HEK293T (cell line): ENCODE data around the gene SPAG7.

Experiments
- CTCF ChIA-PET: fragments of 350-600 bp; formaldehyde crosslinking; extraction: SDS; loops from one replicate; lab custom pipeline; 2021; ENCODE audit warnings: antibody characterized with exemption, inconsistent platforms; lab: Yijun Ruan, JAX
- POLR2A ChIA-PET: fragments of 350-600 bp; formaldehyde crosslinking; extraction: SDS; loops from one replicate; lab custom pipeline; 2020; ENCODE audit warnings: antibody characterized with exemption, inconsistent platforms; lab: Yijun Ruan, JAX
- DNase-seq: peaks from one replicate; pipeline ENCODE4 v3.0.0; 2012; ENCODE audit warnings: mixed read lengths; ENCODE audit errors: extremely low spot score
- ARNT ChIP-seq: fragments of 450-650 bp; IDR thresholded peaks from 2 replicates; pipeline ENCODE4 v1.6.1; 2017; ENCODE audit warnings: mild to moderate bottlenecking
- BHLHE40 ChIP-seq: fragments of 450-650 bp; IDR thresholded peaks from 2 replicates; pipeline ENCODE4 v1.6.1; 2016; ENCODE audit warnings: mild to moderate bottlenecking, moderate library complexity, borderline replicate concordance
- CTBP1 ChIP-seq: fragments of 450-650 bp; IDR thresholded peaks from 2 replicates; pipeline ENCODE4 v1.6.1; 2016; ENCODE audit warnings: borderline replicate concordance
- ELF4 ChIP-seq: fragments of 450-650 bp; IDR thresholded peaks from 2 replicates; pipeline ENCODE4 v1.6.1; 2017; ENCODE audit warnings: antibody characterized with exemption
- FOXA1 ChIP-seq: fragments of 450-650 bp; IDR thresholded peaks from 2 replicates; pipeline ENCODE4 v1.6.1; 2016; ENCODE audit warnings: mild to moderate bottlenecking
- FOXK2 ChIP-seq: fragments of 450-650 bp; IDR thresholded peaks from 2 replicates; pipeline ENCODE4 v1.6.1; 2016; ENCODE audit warnings: mild to moderate bottlenecking
- FOXM1 ChIP-seq: fragments of 450-650 bp; IDR thresholded peaks from 2 replicates; pipeline ENCODE4 v1.6.1; 2017; ENCODE audit warnings: mild to moderate bottlenecking, borderline replicate concordance
- HDGF ChIP-seq: fragments of 450-650 bp; IDR thresholded peaks from 2 replicates; pipeline ENCODE4 v1.6.1; 2017; ENCODE audit warnings: antibody characterized with exemption, borderline replicate concordance
- L3MBTL2 ChIP-seq: fragments of 450-650 bp; conservative IDR thresholded peaks from 2 replicates; pipeline ENCODE4 v1.6.1; 2016; ENCODE audit warnings: mild to moderate bottlenecking
- LEF1 ChIP-seq: fragments of 450-650 bp; IDR thresholded peaks from 2 replicates; pipeline ENCODE4 v1.6.1; 2017; ENCODE audit warnings: mild to moderate bottlenecking, borderline replicate concordance
- NFRKB ChIP-seq: fragments of 450-650 bp; IDR thresholded peaks from 2 replicates; pipeline ENCODE4 v1.6.1; 2016; ENCODE audit warnings: mild to moderate bottlenecking, moderate library complexity
- SP1 ChIP-seq: fragments of 450-650 bp; IDR thresholded peaks from 2 replicates; pipeline ENCODE4 v1.6.1; 2017
- SUZ12 ChIP-seq: fragments of 450-650 bp; IDR thresholded peaks from 2 replicates; pipeline ENCODE4 v1.6.1; 2016; ENCODE audit warnings: mild to moderate bottlenecking
- TARDBP ChIP-seq: fragments of 450-650 bp; IDR thresholded peaks from 2 replicates; pipeline ENCODE4 v1.6.1; 2016
- ZNF384 ChIP-seq: fragments of 450-650 bp; IDR thresholded peaks from 2 replicates; pipeline ENCODE4 v1.6.1; 2016
- TF ChIP-seq, protein P1 (sequence below): fragments of 450-650 bp; IDR thresholded peaks from 2 replicates; pipeline ENCODE4 v1.6.1; 2016

Gene SPAG7

GRCh38 chr17:4987767-4988567, 20.4 kb upstream of the SPAG7 start:
- TF ChIP-seq ELF4 (no peak), SUZ12 (no peak), FOXM1 (no peak), ZNF384 (no peak), TARDBP (no peak)
- TF ChIP-seq, protein P1, sequence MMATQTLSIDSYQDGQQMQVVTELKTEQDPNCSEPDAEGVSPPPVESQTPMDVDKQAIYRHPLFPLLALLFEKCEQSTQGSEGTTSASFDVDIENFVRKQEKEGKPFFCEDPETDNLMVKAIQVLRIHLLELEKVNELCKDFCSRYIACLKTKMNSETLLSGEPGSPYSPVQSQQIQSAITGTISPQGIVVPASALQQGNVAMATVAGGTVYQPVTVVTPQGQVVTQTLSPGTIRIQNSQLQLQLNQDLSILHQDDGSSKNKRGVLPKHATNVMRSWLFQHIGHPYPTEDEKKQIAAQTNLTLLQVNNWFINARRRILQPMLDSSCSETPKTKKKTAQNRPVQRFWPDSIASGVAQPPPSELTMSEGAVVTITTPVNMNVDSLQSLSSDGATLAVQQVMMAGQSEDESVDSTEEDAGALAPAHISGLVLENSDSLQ: no peak
- no peak for DNase-seq
- ChIA-PET CTCF (interaction anchor here (0.6 to 1.5 kb wide), 11 partner anchors 17 to 260 kb away, joined by 3 to 8 read pairs (median 3); partner anchors contain the start of gene SPAG7), POLR2A (interaction anchor here (0.6 to 5.1 kb wide), 11 partner anchors 10 to 79 kb away, joined by 3 to 39 read pairs (median 4); partner anchors contain the start of genes INCA1, KIF1C, PFN1 and RNF167)

DNA sequence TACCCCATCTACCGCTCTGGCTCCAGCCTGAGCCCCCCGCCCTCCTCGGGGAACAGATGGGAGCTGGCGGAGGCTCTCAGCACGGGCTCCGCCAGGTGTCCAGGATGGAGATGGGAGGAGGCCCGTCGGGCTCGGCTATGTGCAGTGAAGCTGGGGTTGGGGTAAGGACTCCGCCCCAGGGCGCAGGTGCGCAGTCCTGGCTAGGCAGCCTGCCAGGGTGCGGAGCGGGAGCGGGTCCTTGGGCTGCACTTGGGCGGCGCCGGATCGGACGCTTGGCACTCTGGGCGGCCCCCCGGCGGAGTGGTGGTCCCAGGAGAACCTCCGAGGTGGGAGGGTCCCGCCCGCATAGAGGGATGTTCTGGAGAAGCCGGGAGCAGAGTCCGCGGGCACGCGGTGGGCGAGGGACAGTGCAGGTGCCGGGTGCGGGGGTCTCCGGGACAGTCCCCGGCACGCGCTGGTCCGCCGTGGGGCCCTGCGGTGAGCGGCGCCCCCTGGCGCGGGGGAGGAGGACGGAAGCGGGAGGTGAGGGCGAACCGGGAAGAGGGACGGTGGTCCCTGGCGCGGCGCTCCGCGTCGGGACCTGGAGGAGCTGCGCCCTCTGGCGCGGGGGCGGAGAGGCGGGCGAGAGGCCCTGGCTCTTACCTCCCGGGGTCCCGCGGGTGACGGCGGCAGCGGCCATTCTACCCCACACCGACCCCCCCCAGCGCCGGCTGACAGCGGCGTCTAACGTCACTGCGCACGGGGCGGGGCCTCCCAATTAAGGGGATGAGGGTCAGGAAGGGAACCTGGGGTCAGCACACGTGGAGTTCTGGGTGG, 19.5 kb upstream of the SPAG7 start, which contains the start of gene CAMTA2:
Gene CAMTA2 (minus strand): TSS at position 725 of the 816 bp plus-strand sequence. CDS start 1,453 bp downstream, outside the sequence.
- ChIA-PET POLR2A (interaction anchor here (0.6 to 5.1 kb wide), 16 partner anchors 10 to 78 kb away, joined by 3 to 39 read pairs (median 4); partner anchors contain the start of genes INCA1, KIF1C, PFN1 and RNF167), CTCF (interaction anchor here (0.6 to 1.5 kb wide), 13 partner anchors 16 to 259 kb away, joined by 3 to 8 read pairs (median 3); partner anchors contain the start of genes CHRNE and SPAG7)
- DNase-seq: peak; percentile 79
- TF ChIP-seq L3MBTL2 (peak; percentile 53; the same call in 1 of the 2 replicates), FOXK2 (no peak)

DNA sequence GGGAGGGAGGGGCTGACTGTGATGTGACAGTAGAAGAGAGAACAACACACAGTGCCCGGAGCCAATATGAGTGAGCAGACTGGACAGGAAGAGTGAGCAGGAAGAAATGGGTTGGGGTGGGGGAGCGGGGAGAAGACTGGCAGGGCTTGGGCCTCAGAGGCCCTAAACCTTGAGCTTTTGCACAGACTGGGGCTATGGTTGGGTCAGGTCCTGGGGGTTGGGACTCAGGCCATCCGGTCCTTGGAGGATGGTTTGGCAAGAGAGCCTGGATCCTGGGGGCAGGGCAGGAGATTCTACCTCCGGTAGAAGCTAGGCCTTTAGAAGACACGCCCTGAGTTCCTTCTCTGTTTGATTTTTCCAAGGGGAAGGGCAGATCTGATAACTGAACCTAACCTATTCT, 18.8 kb upstream of the SPAG7 start:
- TF ChIP-seq LEF1 (no peak), SP1 (no peak), SUZ12 (no peak), BHLHE40 (no peak), FOXA1 (no peak), HDGF (no peak)
- no peak for DNase-seq
- ChIA-PET CTCF (interaction anchor here (1.0 to 1.5 kb wide), 4 partner anchors 21 to 83 kb away, joined by 3 to 7 read pairs (median 4); partner anchors contain the start of gene CHRNE), POLR2A (interaction anchor here (0.7 to 5.1 kb wide), 13 partner anchors 11 to 77 kb away, joined by 3 to 39 read pairs (median 4); partner anchors contain the start of genes INCA1, KIF1C, PFN1 and RNF167)

- DNase-seq: no peak
- CTCF ChIA-PET: no interaction called here
- no peak for TF ChIP-seq L3MBTL2
- TF ChIP-seq FOXA1: no peak
- TF ChIP-seq FOXK2: no peak
- TF ChIP-seq HDGF: no peak
- no peak for TF ChIP-seq SP1
- TF ChIP-seq, protein P1: no peak
- TF ChIP-seq ELF4: no peak
- POLR2A ChIA-PET: no interaction called here
Measured at GRCh38 chr17:4982305-4982704, 14.7 kb upstream of the SPAG7 start.

DNA sequence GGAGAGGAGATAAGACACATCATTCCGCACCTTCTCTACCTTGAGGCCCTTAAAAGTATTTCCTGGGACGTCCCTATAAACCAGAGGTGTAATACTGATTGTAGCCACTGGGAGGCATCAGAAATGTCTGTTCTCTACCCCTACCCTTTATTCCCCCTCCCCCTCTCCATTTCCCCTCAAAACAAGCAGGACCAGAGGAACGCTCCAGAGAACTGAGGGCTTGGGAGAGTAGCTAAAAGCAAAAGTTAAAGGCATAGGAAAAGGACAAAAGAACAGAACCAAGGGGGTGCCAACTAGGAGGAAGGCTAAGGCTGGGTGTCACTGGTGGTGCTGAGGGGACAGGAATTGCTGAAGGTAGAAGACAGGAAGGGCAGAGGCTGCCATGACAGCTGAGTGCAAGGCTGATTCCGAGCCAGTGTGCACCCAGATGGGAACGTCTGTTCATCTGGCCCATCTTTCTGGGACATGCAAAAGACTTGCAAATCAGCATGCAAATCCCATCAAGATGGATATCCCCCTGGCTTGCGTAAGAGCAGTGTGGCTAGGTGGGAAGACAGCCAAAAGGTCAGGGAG, 13.1 kb upstream of the SPAG7 start:
- POLR2A ChIA-PET: interaction anchor here (1.0 kb wide), 1 partner anchor 17 kb away, joined by 4 read pairs; the partner anchor contains the start of genes INCA1 and KIF1C
- CTCF ChIA-PET: interaction anchor here (1.0 to 2.2 kb wide), 3 partner anchors 10 to 81 kb away, joined by 3 to 8 read pairs (median 4); partner anchors contain the start of gene SPAG7
- peak; percentile 68 for DNase-seq
- TF ChIP-seq L3MBTL2: no peak
- no peak for TF ChIP-seq SUZ12
- no peak for TF ChIP-seq TARDBP
- TF ChIP-seq FOXK2: no peak
- TF ChIP-seq HDGF: no peak
- no peak for TF ChIP-seq ZNF384
- no peak for TF ChIP-seq NFRKB
- TF ChIP-seq, protein P1: no peak
- no peak for TF ChIP-seq LEF1
- TF ChIP-seq BHLHE40: no peak
- no peak for TF ChIP-seq ELF4
- TF ChIP-seq CTBP1: no peak
- no peak for TF ChIP-seq SP1
- no peak for TF ChIP-seq FOXA1
- no peak for TF ChIP-seq FOXM1
- TF ChIP-seq ARNT: no peak
